Neural crest cell (in vitro differentiated cells): Measurements from ENCODE around the gene EEF2KMT. TPM values are rescaled to one million over a fixed set of nuclear protein-coding genes. Genes with fewer than 3 reads are reported as not detected.
"Not testable (repeated sequence)": the region's sequence is repeated elsewhere in the genome, so short reads cannot be mapped to it uniquely, and the experiment has no call there.

Experiments
- DNase-seq: peaks from one replicate; pipeline ENCODE4 v3.0.0; 2021; ENCODE audit warnings: low read depth, mixed read lengths, low spot score
- H3K27ac Mint-ChIP-seq: one replicate; pipeline ENCODE4 v1.8.0; 2021; ENCODE audit warnings: mild to moderate bottlenecking, mixed read lengths; ENCODE audit not compliant: unreplicated experiment
- H3K27me3 Mint-ChIP-seq: 2 replicates; pipeline ENCODE4 v1.8.0; 2021; ENCODE audit warnings: low read depth, mild to moderate bottlenecking, mixed read lengths
- H3K36me3 Mint-ChIP-seq: 2 replicates; pipeline ENCODE4 v1.8.0; 2021; ENCODE audit warnings: low read depth, mild to moderate bottlenecking, mixed read lengths
- H3K4me1 Mint-ChIP-seq: 2 replicates; pipeline ENCODE4 v1.8.0; 2021; ENCODE audit warnings: mixed read lengths
- H3K4me3 Mint-ChIP-seq: one replicate; pipeline ENCODE4 v1.8.0; 2021; ENCODE audit warnings: mild to moderate bottlenecking, mixed read lengths
- H3K9me3 Mint-ChIP-seq: 2 replicates; pipeline ENCODE4 v1.8.0; 2021; ENCODE audit warnings: mixed read lengths
- CTCF ChIP-seq: fragments of 200-600 bp; sonication (generic); conservative IDR thresholded peaks from 2 replicates; pipeline ENCODE4 v1.5.0; 2021; ENCODE audit warnings: antibody characterized with exemption, mild to moderate bottlenecking
- long read RNA-seq: library from polyadenylated mRNA; unstranded; transcript quantifications from one replicate; pipeline ENCODE4 v2.0.0, GENCODE V29; 2020
- total RNA-seq: library from RNA; stranded (reverse); gene quantifications from 2 replicates; pipeline ENCODE4 v1.2.1, GENCODE V29; 2021

EEF2KMT gene
- 19.1 and 21.1 TPM in 2 replicates for total RNA-seq
- long read RNA-seq, transcript EEF2KMT-201 (8 exons, 2,390 nt) = minor isoform, 9 of 32 reads
- long read RNA-seq, transcript EEF2KMT-202 (7 exons, 2,268 nt) = major isoform, 10 of 32 reads
- long read RNA-seq, partial matches to known transcripts = 0 of 32 reads
- long read RNA-seq, other reads (novel, unspliced or antisense) = 11 of 32 reads

GRCh38 chr16:5097470-5098220 lies at the start of gene EEF2KMT:
Gene EEF2KMT, minus strand, starts transcription at chr16:5097795. Its CDS starts 56 bp downstream, at chr16:5097739.
- Mint-ChIP-seq H3K4me3 (peak within 1 kb of the TSS; percentile 95), H3K27ac (peak within 1 kb of the TSS; percentile 97), H3K27me3 (peaks cover 13% of the 10 kb centered on the region), H3K4me1 (peaks cover 13% of the 10 kb centered on the region)
- H3K9me3 Mint-ChIP-seq, H3K36me3 Mint-ChIP-seq: not testable (repeated sequence)
- DNase-seq = peak; percentile 94

- not testable (repeated sequence) for H3K27ac Mint-ChIP-seq, H3K4me3 Mint-ChIP-seq, DNase-seq, H3K4me1 Mint-ChIP-seq, H3K36me3 Mint-ChIP-seq, H3K9me3 Mint-ChIP-seq
- peaks cover 11% of the 10 kb centered on the region for H3K27me3 Mint-ChIP-seq
These were observed 47.0 kb upstream of the EEF2KMT start for GRCh38 chr16:5144621-5144956.

- no peak for DNase-seq
- H3K27ac Mint-ChIP-seq = no peak overlapping the region
- H3K4me1 Mint-ChIP-seq = no peaks in the 10 kb centered on the region
These were observed 46.4 kb upstream of the EEF2KMT start for GRCh38 chr16:5143761-5144620.

GRCh38 chr16:5140151-5140550 lies 42.6 kb upstream of the EEF2KMT start:
- H3K27me3 Mint-ChIP-seq = peaks cover 26% of the 10 kb centered on the region
- not testable (repeated sequence) for DNase-seq, H3K27ac Mint-ChIP-seq, H3K9me3 Mint-ChIP-seq, H3K4me3 Mint-ChIP-seq, H3K4me1 Mint-ChIP-seq, H3K36me3 Mint-ChIP-seq

More at GRCh38 chr16:5143761-5144620, 46.4 kb upstream of the EEF2KMT start:
- Mint-ChIP-seq H3K4me3 (no peak overlapping the region), H3K27me3 (peaks cover 14% of the 10 kb centered on the region), H3K36me3 (no peaks in the 10 kb centered on the region), H3K9me3 (no peaks in the 10 kb centered on the region)
- TF ChIP-seq CTCF = no peak

GRCh38 chr16:5134739-5135452 lies 37.3 kb upstream of the EEF2KMT start:
- not testable (repeated sequence) for H3K4me1 Mint-ChIP-seq, H3K36me3 Mint-ChIP-seq, H3K4me3 Mint-ChIP-seq, DNase-seq, H3K9me3 Mint-ChIP-seq, H3K27ac Mint-ChIP-seq
- peaks cover 44% of the 10 kb centered on the region for H3K27me3 Mint-ChIP-seq

GRCh38 chr16:5132915-5133600 lies 35.5 kb upstream of the EEF2KMT start:
- not testable (repeated sequence) for H3K36me3 Mint-ChIP-seq, H3K4me1 Mint-ChIP-seq, H3K4me3 Mint-ChIP-seq, H3K27ac Mint-ChIP-seq, DNase-seq, H3K9me3 Mint-ChIP-seq
- H3K27me3 Mint-ChIP-seq = peaks cover 46% of the 10 kb centered on the region

GRCh38 chr16:5131467-5132004 lies 33.9 kb upstream of the EEF2KMT start:
- DNase-seq, H3K9me3 Mint-ChIP-seq, H3K4me3 Mint-ChIP-seq, H3K27ac Mint-ChIP-seq, H3K4me1 Mint-ChIP-seq, H3K36me3 Mint-ChIP-seq: not testable (repeated sequence)
- peaks cover 44% of the 10 kb centered on the region for H3K27me3 Mint-ChIP-seq

GRCh38 chr16:5117300-5118087 lies 19.9 kb upstream of the EEF2KMT start:
- not testable (repeated sequence) for H3K27ac Mint-ChIP-seq, H3K4me3 Mint-ChIP-seq, DNase-seq, H3K4me1 Mint-ChIP-seq, H3K36me3 Mint-ChIP-seq, H3K9me3 Mint-ChIP-seq
- peaks cover 41% of the 10 kb centered on the region for H3K27me3 Mint-ChIP-seq

- H3K9me3 Mint-ChIP-seq, H3K27ac Mint-ChIP-seq, H3K4me1 Mint-ChIP-seq, H3K36me3 Mint-ChIP-seq, H3K4me3 Mint-ChIP-seq, DNase-seq: not testable (repeated sequence)
- peaks cover 41% of the 10 kb centered on the region for H3K27me3 Mint-ChIP-seq
These were observed 19.2 kb upstream of the EEF2KMT start for GRCh38 chr16:5116780-5117295.

GRCh38 chr16:5110933-5111332 lies 13.3 kb upstream of the EEF2KMT start:
- peaks cover 19% of the 10 kb centered on the region for H3K27me3 Mint-ChIP-seq
- H3K9me3 Mint-ChIP-seq, H3K4me1 Mint-ChIP-seq, DNase-seq, H3K36me3 Mint-ChIP-seq, H3K27ac Mint-ChIP-seq, H3K4me3 Mint-ChIP-seq: not testable (repeated sequence)
